Spleen (tissue), 7 donors: ENCODE results near the gene TFF1.

Experiments
- POLR2A ChIP-seq, 3 donors: fragments of 450-650 bp; IDR thresholded peaks; one replicate each; pipeline ENCODE4 v1.5.1; 2017; ENCODE audit warnings: antibody characterized with exemption in 3 of 3, mild to moderate bottlenecking in 1 of 3
- POLR2AphosphoS5 ChIP-seq, 3 donors: sonication (generic); formaldehyde crosslinking; IDR thresholded peaks; one replicate each; pipeline ENCODE4 v1.5.1; 2017; ENCODE audit warnings: antibody characterized with exemption in 3 of 3
- TF ChIP-seq, protein P1 (sequence below), 11 experiments: fragments of 200-600 bp in 7 of 11; fragments of 450-650 bp in 4 of 11; sonication (generic) in 4 of 11; IDR thresholded peaks in 8 of 11; conservative IDR thresholded peaks in 3 of 11; 1 replicate in 7 of 11; 2 replicates in 4 of 11; pipeline versions ENCODE4 v1.4.0 to v1.8.0; 2016 to 2021; ENCODE audit warnings: antibody characterized with exemption in 11 of 11, inconsistent platforms in 4 of 11, mild to moderate bottlenecking in 1 of 11
- donor health status: DM: no; HTN: no; CAD: no; lungs with moderate emphysema.
- donor health status: DM: no; HTN: no; CAD: no.
- donor health status: DM: no; HTN: no; CAD: no.

DNA sequence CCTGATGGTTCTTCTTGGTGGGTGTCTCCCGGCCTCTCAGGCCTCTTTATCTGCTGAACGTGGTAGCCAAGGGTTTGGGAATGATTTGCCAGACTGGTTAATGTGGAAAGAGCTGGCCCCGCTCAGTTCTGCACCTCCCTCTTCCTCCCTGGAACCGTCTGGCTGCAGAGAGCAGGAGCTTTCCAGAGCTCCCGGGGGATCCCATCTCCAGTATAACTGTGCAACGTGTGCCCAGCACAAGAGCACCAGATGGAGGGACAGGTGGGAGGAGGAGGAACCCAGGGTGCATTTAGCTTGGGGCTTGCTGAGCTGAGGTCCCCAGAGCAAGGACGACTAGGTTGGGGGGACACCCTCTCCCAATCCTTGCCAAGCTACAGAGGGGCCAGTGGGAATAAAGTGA is 5.0 kb downstream of the TFF1 start:
- TF ChIP-seq POLR2AphosphoS5 (IDR thresholded peaks at IDR 0.05) (no peak), POLR2A (IDR thresholded peaks at IDR 0.05) (no peak)
- TF ChIP-seq, protein P1, sequence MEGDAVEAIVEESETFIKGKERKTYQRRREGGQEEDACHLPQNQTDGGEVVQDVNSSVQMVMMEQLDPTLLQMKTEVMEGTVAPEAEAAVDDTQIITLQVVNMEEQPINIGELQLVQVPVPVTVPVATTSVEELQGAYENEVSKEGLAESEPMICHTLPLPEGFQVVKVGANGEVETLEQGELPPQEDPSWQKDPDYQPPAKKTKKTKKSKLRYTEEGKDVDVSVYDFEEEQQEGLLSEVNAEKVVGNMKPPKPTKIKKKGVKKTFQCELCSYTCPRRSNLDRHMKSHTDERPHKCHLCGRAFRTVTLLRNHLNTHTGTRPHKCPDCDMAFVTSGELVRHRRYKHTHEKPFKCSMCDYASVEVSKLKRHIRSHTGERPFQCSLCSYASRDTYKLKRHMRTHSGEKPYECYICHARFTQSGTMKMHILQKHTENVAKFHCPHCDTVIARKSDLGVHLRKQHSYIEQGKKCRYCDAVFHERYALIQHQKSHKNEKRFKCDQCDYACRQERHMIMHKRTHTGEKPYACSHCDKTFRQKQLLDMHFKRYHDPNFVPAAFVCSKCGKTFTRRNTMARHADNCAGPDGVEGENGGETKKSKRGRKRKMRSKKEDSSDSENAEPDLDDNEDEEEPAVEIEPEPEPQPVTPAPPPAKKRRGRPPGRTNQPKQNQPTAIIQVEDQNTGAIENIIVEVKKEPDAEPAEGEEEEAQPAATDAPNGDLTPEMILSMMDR (IDR thresholded peaks at IDR 0.05 in 8 of 11, conservative IDR thresholded peaks at IDR 0.05 in 3 of 11) = no peak
